Measurements from ENCODE around the gene ZFP36L1. TPM values are rescaled to one million over a fixed set of nuclear protein-coding genes. Genes with fewer than 3 reads are reported as not detected.
A peak's percentile ranks its signal among the peaks of the same experiment; 100 is the strongest.

Gene ZFP36L1
- total RNA-seq, 1 donor from 2014 or later: 42.9 TPM

DNA sequence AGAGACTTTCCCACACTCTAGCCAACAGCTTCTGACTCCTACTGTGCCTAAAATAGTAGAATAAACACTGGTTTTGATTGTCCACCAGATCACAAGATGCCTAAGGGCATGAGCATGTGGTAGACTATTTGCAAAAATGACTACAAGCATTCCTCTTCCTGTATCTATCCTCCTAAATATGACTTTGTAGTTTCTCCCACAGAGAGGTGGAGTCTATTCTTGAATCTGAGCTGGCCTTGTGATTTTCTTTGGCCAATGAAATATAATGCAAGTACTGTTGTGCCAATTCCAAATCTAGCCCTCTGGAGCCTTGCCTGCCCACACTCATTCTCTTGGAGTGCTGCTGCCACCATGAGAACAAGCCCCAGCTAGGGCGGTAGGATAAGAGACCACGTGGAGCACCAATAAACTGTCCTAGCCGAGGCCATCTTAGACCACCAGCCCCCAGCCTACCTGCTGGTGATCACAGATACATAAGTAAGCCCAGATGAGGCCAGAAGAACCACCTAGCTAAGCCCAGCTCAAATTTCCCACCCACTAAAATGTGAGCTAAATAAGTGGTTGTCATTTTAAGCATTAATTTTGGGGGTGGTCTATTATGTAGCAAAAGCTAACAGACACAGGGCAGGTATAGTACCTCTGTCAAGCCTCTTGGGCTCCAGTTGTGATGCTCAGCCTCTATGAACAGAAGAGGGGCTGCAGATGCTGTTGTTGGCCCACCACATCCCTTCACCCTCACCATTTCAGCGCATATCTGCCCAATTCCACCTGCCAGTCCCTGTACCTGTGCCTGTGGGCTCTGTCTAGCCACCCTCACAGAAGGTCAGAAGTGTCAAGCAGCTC lies 17.9 kb downstream of the ZFP36L1 start:
- Histone ChIP-seq H4K20me1 (ENCODE audit: low read depth) (no peaks in the 10 kb centered on the region), H3F3A (ENCODE audit: low read depth) (no peaks in the 10 kb centered on the region), H3K9me3 (ENCODE audit: low read depth) (no peaks in the 10 kb centered on the region), H2AFZ (replicated peaks) (no peak overlapping the region), H3K79me2 (ENCODE audit: low read depth) (no peaks in the 10 kb centered on the region), H3K9ac (no peak overlapping the region), H3K27me3 (no peaks in the 10 kb centered on the region), H3K4me2 (no peak overlapping the region), H3K27ac (no peak overlapping the region), H3K4me1 (peaks cover under 1% of the 10 kb centered on the region), H3K36me3 (no peaks in the 10 kb centered on the region), H3K4me3 (no peak overlapping the region)
- TF ChIP-seq CTCF (IDR thresholded peaks at IDR 0.05) (no peak), EZH2phosphoT487 (IDR thresholded peaks at IDR 0.05) (no peak), EZH2 (IDR thresholded peaks at IDR 0.05) (no peak)
- H3K4me1 Mint-ChIP-seq: peaks cover 41% of the 10 kb centered on the region
- no peak overlapping the region for H3K4me3 Mint-ChIP-seq
- no peak for DNase-seq (ENCODE audit: low spot score)
- peaks cover 7% of the 10 kb centered on the region for H3K27me3 Mint-ChIP-seq (ENCODE audit: insufficient read depth, low read depth)
- peak overlapping the region; percentile 61 for H3K27ac Mint-ChIP-seq
- no peaks in the 10 kb centered on the region for H3K36me3 Mint-ChIP-seq
- peaks cover 8% of the 10 kb centered on the region for H3K9me3 Mint-ChIP-seq

DNA sequence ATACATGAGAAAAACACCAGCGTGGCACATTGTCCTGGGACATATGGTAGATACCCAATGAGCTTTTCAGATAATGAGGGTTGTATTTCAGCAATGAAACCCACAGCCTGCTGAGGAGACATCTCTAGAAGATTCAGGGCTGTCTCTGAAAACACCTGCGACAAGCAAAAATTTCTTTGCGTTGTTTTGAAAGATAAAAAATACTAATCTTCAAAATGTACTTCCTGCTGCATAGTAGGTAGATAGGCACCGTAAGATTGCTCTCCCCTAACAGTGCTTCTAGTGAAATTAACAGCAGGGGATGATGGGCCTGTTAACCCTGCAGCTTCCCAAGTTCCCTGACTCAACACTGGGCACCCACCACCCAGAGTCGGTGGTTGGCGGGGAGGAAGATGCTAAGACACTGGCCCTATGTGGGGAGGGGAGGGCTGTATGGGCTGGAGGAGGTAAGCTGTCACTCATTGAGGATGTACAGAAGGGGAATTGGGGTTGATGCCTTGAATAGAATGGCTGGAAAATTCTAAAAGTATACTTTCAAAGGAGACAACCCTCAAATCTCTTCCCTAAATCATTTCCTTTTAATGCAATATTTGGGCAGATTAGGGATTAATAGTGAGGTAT lies 20.0 kb downstream of the ZFP36L1 start:
- Mint-ChIP-seq H3K9me3 (peaks cover 8% of the 10 kb centered on the region), H3K36me3 (no peaks in the 10 kb centered on the region), H3K27me3 (ENCODE audit: insufficient read depth, low read depth) (peaks cover 7% of the 10 kb centered on the region), H3K4me1 (peaks cover 22% of the 10 kb centered on the region), H3K27ac (no peak overlapping the region), H3K4me3 (no peak overlapping the region)
- Histone ChIP-seq H3K36me3 (no peaks in the 10 kb centered on the region), H3K27ac (no peak overlapping the region), H3K4me3 (no peak overlapping the region), H2AFZ (replicated peaks) (no peak overlapping the region), H3K27me3 (no peaks in the 10 kb centered on the region), H3K4me1 (no peaks in the 10 kb centered on the region), H3F3A (ENCODE audit: low read depth) (no peaks in the 10 kb centered on the region), H3K4me2 (no peak overlapping the region), H3K9ac (no peak overlapping the region), H3K9me3 (ENCODE audit: low read depth) (no peaks in the 10 kb centered on the region), H4K20me1 (ENCODE audit: low read depth) (no peaks in the 10 kb centered on the region), H3K79me2 (ENCODE audit: low read depth) (no peaks in the 10 kb centered on the region)
- DNase-seq (ENCODE audit: low spot score): no peak
- TF ChIP-seq EZH2 (IDR thresholded peaks at IDR 0.05): no peak
- no peak for TF ChIP-seq EZH2phosphoT487 (IDR thresholded peaks at IDR 0.05)
- no peak for TF ChIP-seq CTCF (IDR thresholded peaks at IDR 0.05)

DNA sequence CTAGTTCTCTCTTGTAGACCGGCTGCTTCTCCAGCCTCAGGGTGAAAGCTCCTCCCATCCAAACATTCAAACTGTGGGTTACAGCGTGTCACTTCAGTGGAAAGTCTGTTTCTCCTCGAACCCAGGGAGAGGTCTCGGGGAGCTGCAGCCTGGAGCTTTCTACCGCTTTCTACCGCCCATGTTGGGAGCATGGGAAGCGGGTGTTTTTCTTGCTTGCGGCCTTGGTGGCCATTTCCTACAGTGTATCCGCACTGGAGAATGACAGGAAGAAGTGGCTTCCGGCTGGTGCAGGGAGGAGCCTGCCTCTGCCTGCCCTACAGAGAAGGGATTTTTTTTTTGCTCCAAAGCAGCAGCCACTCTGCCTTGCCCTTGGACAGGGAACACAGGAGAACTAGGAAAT lies 21.2 kb downstream of the ZFP36L1 start:
- H3K27me3 ChIP-seq: no peaks in the 10 kb centered on the region
- no peaks in the 10 kb centered on the region for H3F3A ChIP-seq (ENCODE audit: low read depth)
- TF ChIP-seq EZH2phosphoT487 (IDR thresholded peaks at IDR 0.05): no peak
- no peak for TF ChIP-seq CTCF (IDR thresholded peaks at IDR 0.05)
- TF ChIP-seq EZH2 (IDR thresholded peaks at IDR 0.05): no peak
- H4K20me1 ChIP-seq (ENCODE audit: low read depth): no peaks in the 10 kb centered on the region
- H3K27ac Mint-ChIP-seq: no peak overlapping the region
- H3K36me3 Mint-ChIP-seq: no peaks in the 10 kb centered on the region
- no peak overlapping the region for H2AFZ ChIP-seq (replicated peaks)
- no peak overlapping the region for H3K4me3 Mint-ChIP-seq
- no peaks in the 10 kb centered on the region for H3K36me3 ChIP-seq
- no peak overlapping the region for H3K4me2 ChIP-seq
- H3K9ac ChIP-seq: no peak overlapping the region
- no peak overlapping the region for H3K4me3 ChIP-seq
- DNase-seq (ENCODE audit: low spot score): no peak
- H3K27ac ChIP-seq: no peak overlapping the region
- H3K9me3 ChIP-seq (ENCODE audit: low read depth): no peaks in the 10 kb centered on the region
- H3K27me3 Mint-ChIP-seq (ENCODE audit: insufficient read depth, low read depth): peaks cover 6% of the 10 kb centered on the region
- H3K4me1 ChIP-seq: no peaks in the 10 kb centered on the region
- H3K79me2 ChIP-seq (ENCODE audit: low read depth): no peaks in the 10 kb centered on the region
- peaks cover 22% of the 10 kb centered on the region for H3K4me1 Mint-ChIP-seq
- peaks cover 8% of the 10 kb centered on the region for H3K9me3 Mint-ChIP-seq
